Natural killer cell (primary cell): ENCODE data around the gene CCNA2. TPM values are rescaled to one million over a fixed set of nuclear protein-coding genes. Genes with fewer than 3 reads are reported as not detected.

ENCODE experiments used
- ATAC-seq, 3 donors: fragments of 150-1000 bp in 2 of 3; fragments of 200-7000 bp in 1 of 3; cut with Tn5 transposase; 1 replicate in 1 of 3; 2 replicates in 2 of 3; pipeline ENCODE4 v1.10.0; 2021; ENCODE audit warnings: mild to moderate bottlenecking in 2 of 3, moderate library complexity in 2 of 3
- DNase-seq, 2 donors: peaks; one replicate each; pipeline versions ENCODE4 v3.0.0 to v3.0.0-alpha.2; 2013 to 2021; ENCODE audit warnings: mixed read lengths in 1 of 2
- H3K27ac ChIP-seq: one replicate; pipeline ENCODE4 v1.5.1; 2013; ENCODE audit warnings: mild to moderate bottlenecking, low read length
- H3K27me3 ChIP-seq: one replicate; pipeline ENCODE4 v1.6.1; 2013; ENCODE audit warnings: low read length; ENCODE audit not compliant: control insufficient read depth, insufficient read depth
- H3K36me3 ChIP-seq: one replicate; pipeline ENCODE4 v1.6.1; 2013; ENCODE audit warnings: low read length; ENCODE audit not compliant: control insufficient read depth, insufficient read depth
- H3K4me1 ChIP-seq: one replicate; pipeline ENCODE4 v1.6.1; 2013; ENCODE audit warnings: low read length; ENCODE audit not compliant: control insufficient read depth, insufficient read depth
- H3K4me3 ChIP-seq: one replicate; pipeline ENCODE4 v1.5.1; 2013; ENCODE audit warnings: low read length
- H3K9me3 ChIP-seq: one replicate; pipeline ENCODE4 v1.6.1; 2013; ENCODE audit warnings: low read length; ENCODE audit not compliant: control insufficient read depth, insufficient read depth
- H3K27ac Mint-ChIP-seq, 2 donors: one replicate each; pipeline ENCODE4 v1.8.0; 2022; ENCODE audit warnings: mild to moderate bottlenecking in 2 of 2, mixed read lengths in 2 of 2, moderate library complexity in 1 of 2
- H3K27me3 Mint-ChIP-seq, 2 donors: one replicate each; pipeline ENCODE4 v1.8.0; 2022; ENCODE audit warnings: low read depth in 2 of 2, mixed read lengths in 2 of 2
- H3K36me3 Mint-ChIP-seq: one replicate; pipeline ENCODE4 v1.8.0; 2022; ENCODE audit warnings: mixed read lengths
- H3K4me1 Mint-ChIP-seq, 2 donors: one replicate each; pipeline ENCODE4 v1.8.0; 2022; ENCODE audit warnings: mixed read lengths in 2 of 2
- H3K4me3 Mint-ChIP-seq: one replicate; pipeline ENCODE4 v1.8.0; 2022; ENCODE audit warnings: mild to moderate bottlenecking, moderate library complexity, mixed read lengths
- H3K9me3 Mint-ChIP-seq, 2 donors: one replicate each; pipeline ENCODE4 v1.8.0; 2022; ENCODE audit warnings: mixed read lengths in 2 of 2
- CTCF ChIP-seq: fragments of 200-600 bp; IDR thresholded peaks from one replicate; pipeline ENCODE4 v1.8.0; 2022; ENCODE audit warnings: antibody characterized with exemption
- WGBS: methylation state at CpG from one replicate; pipeline ENCODE4 v1.1.7; 2013; ENCODE audit warnings: missing lambda C conversion rate; ENCODE audit not compliant: insufficient coverage; 5-methylcytosine and 5-hydroxymethylcytosine counted together
- intact Hi-C: fragments of 100-400 bp; cut with micrococcal nuclease; formaldehyde crosslinking; loops from one replicate; pipeline ENCODE4 v1.14.2; 2022
- total RNA-seq, 4 donors: library from RNA; stranded (reverse); fragments of 120-200 nt in 1 of 4; gene quantifications; one replicate each; pipeline versions ENCODE4 v1.2.3 to v1.2.4, GENCODE V29; 2013 to 2022

The CCNA2 gene
- total RNA-seq = 1 to 10 TPM in 1 of 3 donors, under 1 TPM in 2; 0.50 to 1.6 (median 0.99) TPM
- total RNA-seq (2013) = 1.5 TPM

- DNase-seq (peak; percentile 93 to 96), ATAC-seq (peak; percentile 98 to 99 (median 98))
- Histone ChIP-seq H3K9me3 (no peaks in the 10 kb centered on the region), H3K27me3 (no peaks in the 10 kb centered on the region), H3K27ac (peak within 1 kb of the TSS; percentile 74), H3K4me3 (peak within 1 kb of the TSS; percentile 67), H3K36me3 (no peaks in the 10 kb centered on the region), H3K4me1 (peaks cover 9% of the 10 kb centered on the region)
- H3K4me3 Mint-ChIP-seq = peak within 1 kb of the TSS; percentile 91
- under 1% methylated on average over 63 of the region's 63 CpGs for WGBS
- intact Hi-C loops = loop anchor here (1.0 to 2.0 kb wide), 2 partner anchors 22 to 47 kb away; partner anchors contain the start of genes BBS7 and EXOSC9
- peaks cover 13 to 15% of the 10 kb centered on the region in 2 donors for H3K4me1 Mint-ChIP-seq
- H3K36me3 Mint-ChIP-seq = no peaks in the 10 kb centered on the region
- H3K27me3 Mint-ChIP-seq = no peaks in the 10 kb centered on the region
- H3K27ac Mint-ChIP-seq = peak within 1 kb of the TSS; percentile 86 to 87
- no peaks in the 10 kb centered on the region for H3K9me3 Mint-ChIP-seq
- no peak for TF ChIP-seq CTCF
Measured at GRCh38 chr4:121823505-121824170, at the start of gene CCNA2. CCNA2 (minus strand) TSS chr4:121823883; CDS start chr4:121823628, 255 bp downstream.

- H3K27ac Mint-ChIP-seq = peak within 1 kb of the TSS; percentile 83 to 93
- DNase-seq (peak; percentile 88 to 97), ATAC-seq (peak; percentile 97 to 99 (median 98))
- peaks cover 14 to 18% of the 10 kb centered on the region in 2 donors for H3K4me1 Mint-ChIP-seq
- TF ChIP-seq CTCF = no peak
- Histone ChIP-seq H3K9me3 (no peaks in the 10 kb centered on the region), H3K4me3 (peak within 1 kb of the TSS; percentile 91), H3K4me1 (peaks cover 8% of the 10 kb centered on the region), H3K36me3 (no peaks in the 10 kb centered on the region), H3K27ac (peak within 1 kb of the TSS; percentile 77), H3K27me3 (no peaks in the 10 kb centered on the region)
- intact Hi-C loops = loop anchor here (2.0 kb wide), 2 partner anchors 45 to 69 kb away; partner anchors contain the start of gene EXOSC9
- H3K4me3 Mint-ChIP-seq = peak within 1 kb of the TSS; percentile 97
- peaks cover 9% of the 10 kb centered on the region for H3K36me3 Mint-ChIP-seq
- WGBS = under 1% methylated on average over 58 of the region's 58 CpGs
- no peaks in the 10 kb centered on the region for H3K9me3 Mint-ChIP-seq
- H3K27me3 Mint-ChIP-seq = peaks cover 7 to 24% of the 10 kb centered on the region in 2 donors
Measured at GRCh38 chr4:121869841-121870822, 46.4 kb upstream of the CCNA2 start, which contains the start of gene BBS7. BBS7 (minus strand) TSS chr4:121870474; CDS start chr4:121870313, 161 bp downstream.

GRCh38 chr4:121863799-121864198 lies 40.1 kb upstream of the CCNA2 start:
- WGBS = 94% methylated on average over 7 of the region's 7 CpGs

More at GRCh38 chr4:121863799-121864198, 40.1 kb upstream of the CCNA2 start:
- H3K27ac ChIP-seq = no peak overlapping the region
- no peaks in the 10 kb centered on the region for H3K27me3 ChIP-seq
- no peaks in the 10 kb centered on the region for H3K4me1 ChIP-seq
- no peak overlapping the region for H3K4me3 Mint-ChIP-seq
- no peaks in the 10 kb centered on the region for H3K27me3 Mint-ChIP-seq
- H3K27ac Mint-ChIP-seq = no peak overlapping the region
- H3K4me1 Mint-ChIP-seq = peaks cover 2 to 3% of the 10 kb centered on the region in 2 donors
- ATAC-seq (no peak), DNase-seq (no peak)
- H3K36me3 Mint-ChIP-seq = peaks cover 9% of the 10 kb centered on the region
- intact Hi-C loops = no loop called here
- no peak for TF ChIP-seq CTCF
- no peak overlapping the region for H3K4me3 ChIP-seq
- no peaks in the 10 kb centered on the region for H3K9me3 Mint-ChIP-seq
- H3K36me3 ChIP-seq = peaks cover 9% of the 10 kb centered on the region
- no peaks in the 10 kb centered on the region for H3K9me3 ChIP-seq
